ENCODE measurements around the gene KLHL3.

KLHL3 gene

DNA sequence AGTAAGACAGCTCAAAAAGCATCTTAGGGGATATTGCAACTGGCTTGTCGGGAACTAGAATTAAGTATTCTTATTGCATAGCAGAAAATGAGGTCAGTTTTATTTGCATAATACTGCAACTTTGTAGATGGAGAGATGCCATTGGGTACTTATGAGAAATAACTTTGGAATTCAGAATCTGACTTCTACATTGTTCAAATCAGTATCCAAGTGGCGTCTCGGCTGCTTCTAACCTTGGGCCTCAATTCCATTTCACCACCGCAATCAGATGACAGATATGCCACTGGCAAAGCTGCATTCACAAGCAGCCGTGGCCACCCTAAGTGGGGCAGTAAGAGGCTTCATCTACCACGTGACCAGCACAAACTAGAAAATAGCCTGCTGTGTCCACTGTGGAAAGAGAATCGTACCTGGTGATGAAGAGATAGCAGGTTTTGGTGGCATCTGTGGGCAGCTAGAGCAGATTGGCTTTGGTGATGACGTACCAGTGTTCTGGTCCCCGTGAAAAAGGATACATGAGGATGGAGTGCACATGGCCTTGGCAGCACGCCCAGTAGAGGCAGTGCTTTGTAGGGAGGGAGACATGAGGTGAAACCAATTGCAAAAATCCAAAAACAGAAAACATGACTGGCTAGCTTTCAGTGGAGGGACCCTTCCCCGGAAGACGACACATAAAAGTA lies 116.6 kb downstream of the KLHL3 start:
- Histone ChIP-seq H3K27ac (ENCODE audit: low read depth, low read length) (no peak overlapping the region), H3K9ac (ENCODE audit: low read length) (no peak overlapping the region), H3K27me3 (ENCODE audit: control insufficient read depth, insufficient read depth, low read length) (no peaks in the 10 kb centered on the region), H3K4me3 (ENCODE audit: low read depth, low read length) (no peak overlapping the region), H3K9me3 (ENCODE audit: control insufficient read depth, insufficient read depth, low read depth, low read length) (no peaks in the 10 kb centered on the region), H3K4me1 (ENCODE audit: control insufficient read depth, insufficient read depth, low read length) (no peaks in the 10 kb centered on the region), H3K36me3 (ENCODE audit: control insufficient read depth, insufficient read depth, low read length) (0 out of 2 replicates have a peak, but pooled peaks cover 5% of the 10 kb centered on the region)

- Histone ChIP-seq H3K4me3 (ENCODE audit: low read depth, low read length) (no peak overlapping the region), H3K27ac (ENCODE audit: low read depth, low read length) (no peak overlapping the region), H3K4me1 (ENCODE audit: control insufficient read depth, insufficient read depth, low read length) (no peaks in the 10 kb centered on the region), H3K9me3 (ENCODE audit: control insufficient read depth, insufficient read depth, low read depth, low read length) (no peaks in the 10 kb centered on the region), H3K36me3 (ENCODE audit: control insufficient read depth, insufficient read depth, low read length) (0 out of 2 replicates have a peak, but pooled peaks cover 5% of the 10 kb centered on the region), H3K9ac (ENCODE audit: low read length) (no peak overlapping the region), H3K27me3 (ENCODE audit: control insufficient read depth, insufficient read depth, low read length) (no peaks in the 10 kb centered on the region)
These were observed 117.4 kb downstream of the KLHL3 start for GRCh38 chr5:137618476-137618875.

DNA sequence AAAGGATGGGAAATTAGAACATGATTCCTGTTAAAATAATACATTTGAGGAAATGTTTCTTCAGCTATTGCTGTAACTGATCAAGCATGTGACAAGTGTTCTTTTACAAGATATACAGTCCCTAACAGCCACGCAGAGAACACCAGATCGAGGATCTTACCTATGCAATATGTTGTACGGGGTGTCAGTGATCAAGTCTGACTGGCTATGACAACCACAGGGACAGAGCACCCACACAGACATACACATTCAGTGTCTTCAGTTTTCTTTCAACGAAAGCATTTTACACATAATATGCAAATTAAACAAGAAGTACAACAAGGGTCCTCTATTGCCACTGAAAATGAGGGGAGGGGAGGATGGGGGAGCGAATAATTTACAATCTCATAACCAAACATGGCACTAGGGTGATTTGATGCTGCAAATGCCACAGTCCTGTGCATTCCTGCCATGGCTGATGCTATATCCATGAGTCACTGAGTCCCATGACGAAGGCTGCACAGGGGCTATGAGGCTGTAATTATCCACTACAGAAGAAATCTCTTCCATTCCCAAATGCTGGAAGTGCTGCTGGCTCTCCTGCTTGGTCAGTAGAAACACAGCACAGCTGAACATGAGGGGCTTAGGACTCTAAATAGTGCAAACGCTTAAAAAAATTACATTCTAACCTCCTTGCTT lies 118.2 kb downstream of the KLHL3 start:
- no peak overlapping the region for H3K9ac ChIP-seq (ENCODE audit: low read length)
- H3K27me3 ChIP-seq (ENCODE audit: control insufficient read depth, insufficient read depth, low read length) = no peaks in the 10 kb centered on the region
- H3K27ac ChIP-seq (ENCODE audit: low read depth, low read length) = no peak overlapping the region
- H3K4me3 ChIP-seq (ENCODE audit: low read depth, low read length) = no peak overlapping the region
- no peaks in the 10 kb centered on the region for H3K9me3 ChIP-seq (ENCODE audit: control insufficient read depth, insufficient read depth, low read depth, low read length)
- H3K4me1 ChIP-seq (ENCODE audit: control insufficient read depth, insufficient read depth, low read length) = no peaks in the 10 kb centered on the region
- 0 out of 2 replicates have a peak, but pooled peaks cover 5% of the 10 kb centered on the region for H3K36me3 ChIP-seq (ENCODE audit: control insufficient read depth, insufficient read depth, low read length)

DNA sequence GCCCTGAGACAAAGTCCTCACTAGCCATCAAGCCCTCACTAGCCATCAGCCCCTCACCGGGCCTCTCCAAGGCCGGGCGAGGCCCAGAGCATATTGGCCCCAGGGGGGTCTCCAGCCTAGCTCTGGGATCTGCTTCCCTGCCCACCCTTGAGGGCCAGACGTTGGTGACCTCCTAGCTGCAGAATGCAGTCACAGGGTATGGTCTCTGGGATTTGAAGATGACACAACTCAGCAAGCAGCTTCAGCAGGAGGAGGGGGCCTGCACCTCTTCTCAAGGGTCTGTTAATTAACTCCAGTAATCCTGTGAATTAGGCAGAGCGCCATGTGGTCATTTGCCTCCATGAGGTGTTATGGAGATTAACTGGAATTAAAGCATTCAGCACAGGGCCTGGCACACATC lies 119.8 kb downstream of the KLHL3 start:
- Histone ChIP-seq H3K9me3 (ENCODE audit: control insufficient read depth, insufficient read depth, low read depth, low read length) (no peaks in the 10 kb centered on the region), H3K4me3 (ENCODE audit: low read depth, low read length) (no peak overlapping the region), H3K27ac (ENCODE audit: low read depth, low read length) (no peak overlapping the region), H3K36me3 (ENCODE audit: control insufficient read depth, insufficient read depth, low read length) (no peaks in the 10 kb centered on the region), H3K4me1 (ENCODE audit: control insufficient read depth, insufficient read depth, low read length) (no peaks in the 10 kb centered on the region), H3K27me3 (ENCODE audit: control insufficient read depth, insufficient read depth, low read length) (no peaks in the 10 kb centered on the region), H3K9ac (ENCODE audit: low read length) (no peak overlapping the region)

DNA sequence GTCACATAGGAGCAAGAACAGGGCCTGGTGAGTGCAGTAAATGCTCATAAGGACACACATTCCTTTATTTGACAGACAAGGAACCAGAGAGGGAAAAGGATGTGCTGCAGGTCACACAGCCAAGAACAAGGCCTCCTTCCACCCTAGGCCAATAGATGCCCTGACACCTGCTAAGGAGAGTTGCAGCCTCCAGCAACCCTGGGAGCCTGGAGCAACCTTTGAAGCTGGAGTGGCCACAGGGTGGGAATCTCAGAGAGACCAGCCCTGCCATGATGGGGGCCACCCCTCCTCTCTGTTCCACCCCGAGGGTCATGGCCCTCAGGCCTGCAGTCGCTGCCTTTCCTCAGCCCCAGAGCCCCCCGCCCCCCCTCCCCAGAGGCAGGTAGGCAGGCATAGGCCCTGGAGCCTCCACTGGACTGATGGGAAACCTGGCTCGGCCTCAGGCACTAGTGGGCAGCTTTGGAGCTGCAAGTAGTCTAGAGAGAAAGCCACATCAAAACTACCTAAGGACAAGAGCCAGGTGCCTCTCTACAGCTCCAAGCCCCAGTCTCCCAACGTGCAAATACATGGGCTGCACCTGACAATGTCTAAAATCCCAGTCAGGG lies 120.6 kb downstream of the KLHL3 start:
- H3K27ac ChIP-seq (ENCODE audit: low read depth, low read length) = no peak overlapping the region

DNA sequence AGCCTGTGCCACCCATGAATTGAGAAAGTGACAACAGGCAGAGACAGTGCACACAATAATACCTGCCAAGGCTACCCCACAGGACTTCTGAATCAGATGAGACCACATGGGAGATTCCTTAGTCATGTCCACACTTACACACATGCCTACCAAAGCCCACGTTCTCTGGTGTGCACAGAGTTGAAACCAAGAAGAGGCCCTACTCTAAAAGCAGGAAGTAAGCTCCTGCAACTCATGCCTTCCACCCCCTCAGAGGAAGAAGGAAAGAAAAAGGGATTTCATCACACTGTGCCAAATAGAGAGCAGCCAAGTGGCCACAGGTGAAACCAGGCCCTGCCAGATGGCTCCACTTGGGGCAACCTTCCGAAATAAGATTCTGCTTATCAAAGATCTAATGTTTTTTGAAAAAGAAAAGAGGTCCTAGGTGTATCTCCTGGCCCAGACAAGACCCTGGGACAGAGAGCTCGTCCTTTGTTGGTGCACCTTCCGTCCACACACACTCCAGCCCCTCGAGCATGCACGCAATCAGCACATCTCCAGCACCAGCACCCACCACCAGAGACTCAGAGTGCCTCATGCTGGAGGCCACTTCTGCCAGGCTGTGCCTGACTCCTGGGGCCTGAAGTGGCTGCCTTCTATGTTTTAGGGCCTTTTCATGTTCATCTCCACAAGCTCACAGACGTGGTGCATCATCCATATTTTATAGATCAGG lies 122.2 kb downstream of the KLHL3 start:
- H3K4me3 ChIP-seq (ENCODE audit: low read depth, low read length) = no peak overlapping the region

More for the DNA sequence above, 120.6 kb downstream of the KLHL3 start:
- no peaks in the 10 kb centered on the region for H3K4me1 ChIP-seq (ENCODE audit: control insufficient read depth, insufficient read depth, low read length)
- no peak overlapping the region for H3K4me3 ChIP-seq (ENCODE audit: low read depth, low read length)
- H3K36me3 ChIP-seq (ENCODE audit: control insufficient read depth, insufficient read depth, low read length) = no peaks in the 10 kb centered on the region
- no peaks in the 10 kb centered on the region for H3K27me3 ChIP-seq (ENCODE audit: control insufficient read depth, insufficient read depth, low read length)
- H3K9me3 ChIP-seq (ENCODE audit: control insufficient read depth, insufficient read depth, low read depth, low read length) = no peaks in the 10 kb centered on the region
- no peak overlapping the region for H3K9ac ChIP-seq (ENCODE audit: low read length)

GRCh38 chr5:137612576-137612975 lies 123.3 kb downstream of the KLHL3 start:
- no peaks in the 10 kb centered on the region for H3K36me3 ChIP-seq (ENCODE audit: control insufficient read depth, insufficient read depth, low read length)
- no peak overlapping the region for H3K27ac ChIP-seq (ENCODE audit: low read depth, low read length)
- H3K9ac ChIP-seq (ENCODE audit: low read length) = no peak overlapping the region
- no peaks in the 10 kb centered on the region for H3K4me1 ChIP-seq (ENCODE audit: control insufficient read depth, insufficient read depth, low read length)
- H3K27me3 ChIP-seq (ENCODE audit: control insufficient read depth, insufficient read depth, low read length) = no peaks in the 10 kb centered on the region; the same call in 1 of the 2 replicates
- no peaks in the 10 kb centered on the region for H3K9me3 ChIP-seq (ENCODE audit: control insufficient read depth, insufficient read depth, low read depth, low read length)
- H3K4me3 ChIP-seq (ENCODE audit: low read depth, low read length) = no peak overlapping the region

More for the DNA sequence above, 122.2 kb downstream of the KLHL3 start:
- Histone ChIP-seq H3K4me1 (ENCODE audit: control insufficient read depth, insufficient read depth, low read length) (no peaks in the 10 kb centered on the region), H3K9ac (ENCODE audit: low read length) (no peak overlapping the region), H3K27me3 (ENCODE audit: control insufficient read depth, insufficient read depth, low read length) (no peaks in the 10 kb centered on the region), H3K36me3 (ENCODE audit: control insufficient read depth, insufficient read depth, low read length) (no peaks in the 10 kb centered on the region), H3K27ac (ENCODE audit: low read depth, low read length) (no peak overlapping the region), H3K9me3 (ENCODE audit: control insufficient read depth, insufficient read depth, low read depth, low read length) (no peaks in the 10 kb centered on the region)

DNA sequence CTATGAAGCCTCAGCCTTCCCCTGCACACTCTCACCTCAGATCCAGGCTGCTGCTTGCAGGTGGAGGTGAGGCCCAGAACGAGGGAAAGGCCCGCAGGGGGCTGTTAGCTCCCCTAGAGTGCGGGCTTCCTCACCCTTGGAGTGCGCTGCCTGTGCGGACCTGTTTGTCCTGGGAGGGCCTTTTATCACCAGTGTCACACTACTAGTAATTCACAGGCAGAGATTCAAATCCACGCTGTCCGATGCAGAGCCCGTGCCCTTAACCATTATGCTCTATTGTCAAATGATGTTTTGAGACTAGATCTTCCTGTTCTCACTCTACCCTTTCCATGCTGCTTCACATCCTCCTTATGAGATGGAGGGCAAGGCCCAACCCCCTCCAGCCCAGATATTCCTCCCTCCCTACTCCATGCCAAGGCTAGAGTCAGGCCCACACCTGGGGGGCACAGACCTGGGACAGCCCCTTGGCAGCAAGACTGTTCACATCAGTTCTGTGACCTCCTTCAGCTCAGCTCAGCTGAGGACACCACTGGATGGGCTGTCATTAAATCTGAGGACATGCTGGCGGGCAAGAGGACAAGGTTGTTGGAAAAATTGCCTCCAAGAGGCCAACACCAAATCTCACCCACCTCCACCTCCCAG lies 124.0 kb downstream of the KLHL3 start:
- Histone ChIP-seq H3K9ac (ENCODE audit: low read length) (no peak overlapping the region), H3K4me1 (ENCODE audit: control insufficient read depth, insufficient read depth, low read length) (no peaks in the 10 kb centered on the region), H3K9me3 (ENCODE audit: control insufficient read depth, insufficient read depth, low read depth, low read length) (no peaks in the 10 kb centered on the region), H3K36me3 (ENCODE audit: control insufficient read depth, insufficient read depth, low read length) (no peaks in the 10 kb centered on the region), H3K27ac (ENCODE audit: low read depth, low read length) (no peak overlapping the region), H3K27me3 (ENCODE audit: control insufficient read depth, insufficient read depth, low read length) (no peaks in the 10 kb centered on the region; the same call in 1 of the 2 replicates), H3K4me3 (ENCODE audit: low read depth, low read length) (no peak overlapping the region)

- H3K9me3 ChIP-seq (ENCODE audit: control insufficient read depth, insufficient read depth, low read depth, low read length) = no peaks in the 10 kb centered on the region
These were observed 124.8 kb downstream of the KLHL3 start for GRCh38 chr5:137611011-137611580.

GRCh38 chr5:137610598-137610997 lies 125.3 kb downstream of the KLHL3 start:
- no peaks in the 10 kb centered on the region for H3K36me3 ChIP-seq (ENCODE audit: control insufficient read depth, insufficient read depth, low read length)
- no peak overlapping the region for H3K27ac ChIP-seq (ENCODE audit: low read depth, low read length)
- H3K4me3 ChIP-seq (ENCODE audit: low read depth, low read length) = no peak overlapping the region
- H3K9ac ChIP-seq (ENCODE audit: low read length) = no peak overlapping the region
- no peaks in the 10 kb centered on the region; the same call in 1 of the 2 replicates for H3K27me3 ChIP-seq (ENCODE audit: control insufficient read depth, insufficient read depth, low read length)
- no peaks in the 10 kb centered on the region for H3K4me1 ChIP-seq (ENCODE audit: control insufficient read depth, insufficient read depth, low read length)
- no peaks in the 10 kb centered on the region for H3K9me3 ChIP-seq (ENCODE audit: control insufficient read depth, insufficient read depth, low read depth, low read length)

More at GRCh38 chr5:137611011-137611580, 124.8 kb downstream of the KLHL3 start:
- no peak overlapping the region for H3K4me3 ChIP-seq (ENCODE audit: low read depth, low read length)
- no peaks in the 10 kb centered on the region for H3K4me1 ChIP-seq (ENCODE audit: control insufficient read depth, insufficient read depth, low read length)
- no peak overlapping the region for H3K27ac ChIP-seq (ENCODE audit: low read depth, low read length)
- no peaks in the 10 kb centered on the region for H3K36me3 ChIP-seq (ENCODE audit: control insufficient read depth, insufficient read depth, low read length)
- H3K27me3 ChIP-seq (ENCODE audit: control insufficient read depth, insufficient read depth, low read length) = no peaks in the 10 kb centered on the region; the same call in 1 of the 2 replicates
- H3K9ac ChIP-seq (ENCODE audit: low read length) = no peak overlapping the region

All from HUES6 (cell line).